Endodermal cell (in vitro differentiated cells): Measurements from ENCODE around the gene CD81. TPM values are rescaled to one million over a fixed set of nuclear protein-coding genes. Genes with fewer than 3 reads are reported as not detected.

Experiments
- DNase-seq: peaks from one replicate; pipeline ENCODE4 v3.0.0-alpha.2; 2017
- H3K27ac ChIP-seq: 2 replicates; pipeline ENCODE4 v1.5.1; 2013; ENCODE audit warnings: mild to moderate bottlenecking, low read depth, low read length, moderate library complexity
- H3K27me3 ChIP-seq: 2 replicates; pipeline ENCODE4 v1.6.1; 2013; ENCODE audit warnings: mild to moderate bottlenecking, low read length, moderate library complexity; ENCODE audit not compliant: insufficient read depth, control insufficient read depth, poor library complexity, severe bottlenecking
- H3K36me3 ChIP-seq: 2 replicates; pipeline ENCODE4 v1.7.0; 2013; ENCODE audit warnings: mild to moderate bottlenecking, low read length, moderate library complexity; ENCODE audit not compliant: control insufficient read depth, insufficient read depth
- H3K4me1 ChIP-seq: one replicate; pipeline ENCODE4 v1.7.0; 2013; ENCODE audit warnings: low read length; ENCODE audit not compliant: control insufficient read depth, insufficient read depth
- H3K4me3 ChIP-seq: 2 replicates; pipeline ENCODE4 v1.5.1; 2013; ENCODE audit warnings: mild to moderate bottlenecking, low read length, moderate library complexity
- H3K9ac ChIP-seq: 2 replicates; pipeline ENCODE4 v1.6.1; 2013; ENCODE audit warnings: mild to moderate bottlenecking, low read length, moderate library complexity; ENCODE audit not compliant: poor library complexity, severe bottlenecking; ENCODE audit errors: extremely low read depth
- H3K9me3 ChIP-seq: 2 replicates; pipeline ENCODE4 v1.6.1; 2013; ENCODE audit warnings: mild to moderate bottlenecking, low read length, moderate library complexity; ENCODE audit not compliant: control insufficient read depth
- H3K27ac Mint-ChIP-seq: 2 replicates; pipeline ENCODE4 v1.8.0; 2020; ENCODE audit warnings: mixed read lengths
- H3K27me3 Mint-ChIP-seq: 2 replicates; pipeline ENCODE4 v1.8.0; 2021; ENCODE audit warnings: mild to moderate bottlenecking, mixed read lengths; ENCODE audit not compliant: insufficient read depth
- H3K36me3 Mint-ChIP-seq: 2 replicates; pipeline ENCODE4 v1.8.0; 2020; ENCODE audit warnings: low read depth, mixed read lengths
- H3K4me1 Mint-ChIP-seq: 2 replicates; pipeline ENCODE4 v1.8.0; 2020; ENCODE audit warnings: mixed read lengths
- H3K4me3 Mint-ChIP-seq: 2 replicates; pipeline ENCODE4 v1.8.0; 2020; ENCODE audit warnings: mild to moderate bottlenecking, moderate library complexity, mixed read lengths
- H3K9me3 Mint-ChIP-seq: 2 replicates; pipeline ENCODE4 v1.8.0; 2020; ENCODE audit warnings: mild to moderate bottlenecking, mixed read lengths
- CTCF ChIP-seq: fragments of 200-600 bp; sonication (generic); conservative IDR thresholded peaks from 2 replicates; pipeline ENCODE4 v1.5.0; 2021; ENCODE audit warnings: antibody characterized with exemption, mild to moderate bottlenecking
- WGBS, 2 experiments: methylation state at CpG; one replicate each; pipeline versions ENCODE4 v1.1.5 to v1.1.7; 2013; ENCODE audit warnings: missing lambda C conversion rate in 2 of 2, mixed read lengths in 1 of 2; ENCODE audit not compliant: insufficient coverage in 1 of 2, insufficient read length in 1 of 2; 5-methylcytosine and 5-hydroxymethylcytosine counted together
- total RNA-seq, 2 donors: library from RNA; stranded (reverse); fragmentation: NEBNext Ultra II Directional in 1 of 2; extraction: Animal tissue kit (Norgen Biotek cat#: 25700) in 1 of 2; gene quantifications; 2 replicates in 1 of 2; 3 replicates in 1 of 2; pipeline ENCODE4 v1.2.1, GENCODE V29; 2021

Gene CD81
- total RNA-seq, 2 donors from 2014 or later = 275 to 331 TPM

- Histone ChIP-seq H3K27ac (no peak overlapping the region), H3K27me3 (no peaks in the 10 kb centered on the region), H3K4me1 (no peaks in the 10 kb centered on the region), H3K9me3 (no peaks in the 10 kb centered on the region), H3K4me3 (no peak overlapping the region), H3K36me3 (no peaks in the 10 kb centered on the region), H3K9ac (no peak overlapping the region)
- DNase-seq = no peak
- TF ChIP-seq CTCF = no peak
- Mint-ChIP-seq H3K36me3 (no peaks in the 10 kb centered on the region), H3K27me3 (peaks cover 1% of the 10 kb centered on the region), H3K27ac (no peak overlapping the region), H3K4me3 (no peak overlapping the region), H3K4me1 (no peaks in the 10 kb centered on the region), H3K9me3 (no peaks in the 10 kb centered on the region)
- 90% methylated on average over 9 of the region's 9 CpGs; no CpG with 5 or more reads in 1 of the 2 experiments for WGBS, 2 experiments
Measured at GRCh38 chr11:2410616-2411015, 33.5 kb downstream of the CD81 start.

GRCh38 chr11:2411446-2412305 is 34.6 kb downstream of the CD81 start:
- Mint-ChIP-seq H3K4me1 (no peaks in the 10 kb centered on the region), H3K4me3 (no peak overlapping the region), H3K9me3 (no peaks in the 10 kb centered on the region), H3K36me3 (no peaks in the 10 kb centered on the region), H3K27me3 (peaks cover 3% of the 10 kb centered on the region), H3K27ac (no peak overlapping the region)
- 94 to 95% methylated on average over 19 to 30 of the region's 30 CpGs for WGBS, 2 experiments
- DNase-seq = no peak
- Histone ChIP-seq H3K9ac (no peak overlapping the region), H3K27me3 (no peaks in the 10 kb centered on the region), H3K36me3 (no peaks in the 10 kb centered on the region), H3K27ac (no peak overlapping the region), H3K9me3 (no peaks in the 10 kb centered on the region), H3K4me3 (no peak overlapping the region), H3K4me1 (no peaks in the 10 kb centered on the region)
- no peak for TF ChIP-seq CTCF

GRCh38 chr11:2412323-2412722 is 35.2 kb downstream of the CD81 start:
- no peaks in the 10 kb centered on the region for H3K36me3 Mint-ChIP-seq
- Histone ChIP-seq H3K9ac (no peak overlapping the region), H3K9me3 (no peaks in the 10 kb centered on the region), H3K4me1 (no peaks in the 10 kb centered on the region), H3K27me3 (no peaks in the 10 kb centered on the region), H3K36me3 (no peaks in the 10 kb centered on the region), H3K27ac (no peak overlapping the region), H3K4me3 (no peak overlapping the region)
- no peak overlapping the region for H3K4me3 Mint-ChIP-seq
- WGBS, 2 experiments = 93 to 95% methylated on average over 6 of the region's 6 CpGs
- no peak for TF ChIP-seq CTCF
- no peaks in the 10 kb centered on the region for H3K9me3 Mint-ChIP-seq
- H3K27me3 Mint-ChIP-seq = peaks cover 3% of the 10 kb centered on the region
- no peaks in the 10 kb centered on the region for H3K4me1 Mint-ChIP-seq
- H3K27ac Mint-ChIP-seq = no peak overlapping the region
- no peak for DNase-seq
